ENCODE data around the gene ZNF740.

- no peak for TF ChIP-seq CTCF (IDR thresholded peaks at IDR 0.05)
- peak; percentile 54 for TF ChIP-seq EZH2 (IDR thresholded peaks at IDR 0.05)
Measured at GRCh38 chr12:53219292-53219955, 38.9 kb downstream of the ZNF740 start.
